OCI-LY3 (cell line): ENCODE results near the gene MTHFS.

ENCODE experiments used
- EZH2phosphoT487 ChIP-seq: fragments of 200-600 bp; shearing (Covaris generic); IDR thresholded peaks from 2 replicates; pipeline ENCODE4 v1.6.1; 2018; ENCODE audit warnings: antibody characterized with exemption, mixed run types, low read depth
- TF ChIP-seq, protein P1 (sequence below): fragments of 200-600, 300-600 bp; sonication (generic); IDR thresholded peaks from 2 replicates; pipeline ENCODE4 v1.5.1; 2014; ENCODE audit warnings: antibody characterized with exemption, low read length, low read depth

DNA sequence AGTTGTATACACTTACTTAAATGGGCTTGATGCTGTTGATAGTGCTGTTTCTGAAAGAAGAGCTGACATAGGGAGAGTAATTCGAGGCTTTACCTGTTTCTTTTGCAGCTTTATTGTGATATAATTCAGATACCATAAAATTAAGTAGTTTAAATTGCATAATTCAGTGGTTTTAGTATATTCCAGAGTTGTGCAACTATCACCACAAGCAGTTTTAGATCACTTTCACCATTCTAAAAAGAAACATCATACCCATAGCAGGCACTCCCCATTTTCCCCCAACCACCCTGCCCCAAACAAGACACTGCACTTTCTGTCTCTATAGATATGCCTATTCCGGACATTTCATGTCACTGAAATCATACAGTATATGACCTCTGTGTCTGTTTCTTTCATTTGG, 98.5 kb downstream of the MTHFS start:
- TF ChIP-seq, protein P1, sequence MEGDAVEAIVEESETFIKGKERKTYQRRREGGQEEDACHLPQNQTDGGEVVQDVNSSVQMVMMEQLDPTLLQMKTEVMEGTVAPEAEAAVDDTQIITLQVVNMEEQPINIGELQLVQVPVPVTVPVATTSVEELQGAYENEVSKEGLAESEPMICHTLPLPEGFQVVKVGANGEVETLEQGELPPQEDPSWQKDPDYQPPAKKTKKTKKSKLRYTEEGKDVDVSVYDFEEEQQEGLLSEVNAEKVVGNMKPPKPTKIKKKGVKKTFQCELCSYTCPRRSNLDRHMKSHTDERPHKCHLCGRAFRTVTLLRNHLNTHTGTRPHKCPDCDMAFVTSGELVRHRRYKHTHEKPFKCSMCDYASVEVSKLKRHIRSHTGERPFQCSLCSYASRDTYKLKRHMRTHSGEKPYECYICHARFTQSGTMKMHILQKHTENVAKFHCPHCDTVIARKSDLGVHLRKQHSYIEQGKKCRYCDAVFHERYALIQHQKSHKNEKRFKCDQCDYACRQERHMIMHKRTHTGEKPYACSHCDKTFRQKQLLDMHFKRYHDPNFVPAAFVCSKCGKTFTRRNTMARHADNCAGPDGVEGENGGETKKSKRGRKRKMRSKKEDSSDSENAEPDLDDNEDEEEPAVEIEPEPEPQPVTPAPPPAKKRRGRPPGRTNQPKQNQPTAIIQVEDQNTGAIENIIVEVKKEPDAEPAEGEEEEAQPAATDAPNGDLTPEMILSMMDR: no peak
- TF ChIP-seq EZH2phosphoT487: no peak
